Gastrocnemius medialis (tissue), 4 donors: ENCODE results near the gene DPH2.

Experiments used
- CTCF ChIP-seq, 5 experiments: fragments of 450-650 bp in 3 of 5; fragments of 200-600 bp in 2 of 5; sonication (generic) in 2 of 5; IDR thresholded peaks in 4 of 5; conservative IDR thresholded peaks in 1 of 5; 1 replicate in 4 of 5; 2 replicates in 1 of 5; pipeline ENCODE4 v1.5.1; 2016 to 2019; ENCODE audit warnings: antibody characterized with exemption in 5 of 5, mild to moderate bottlenecking in 3 of 5, moderate library complexity in 3 of 5
- POLR2A ChIP-seq, 2 donors: fragments of 450-650 bp; IDR thresholded peaks; one replicate each; pipeline ENCODE4 v1.6.1; 2017; ENCODE audit warnings: antibody characterized with exemption in 2 of 2, mild to moderate bottlenecking in 2 of 2, moderate library complexity in 2 of 2

GRCh38 chr1:43965316-43965715 is 4.5 kb upstream of the DPH2 start:
- TF ChIP-seq POLR2A (IDR thresholded peaks at IDR 0.05) (no peak), CTCF (IDR thresholded peaks at IDR 0.05 in 4 of 5, conservative IDR thresholded peaks at IDR 0.05 in 1 of 5) (no peak)
